OCI-M1 (cell line): Measurements from ENCODE around the gene DLG2.
"Not testable (repeated sequence)": the region's sequence is repeated elsewhere in the genome, so short reads cannot be mapped to it uniquely, and the experiment has no call there.

Experiments used
- DNase-seq: peaks from one replicate; lab custom pipeline; 2025; lab: John Stamatoyannopoulos, UW

DLG2 gene

DNA sequence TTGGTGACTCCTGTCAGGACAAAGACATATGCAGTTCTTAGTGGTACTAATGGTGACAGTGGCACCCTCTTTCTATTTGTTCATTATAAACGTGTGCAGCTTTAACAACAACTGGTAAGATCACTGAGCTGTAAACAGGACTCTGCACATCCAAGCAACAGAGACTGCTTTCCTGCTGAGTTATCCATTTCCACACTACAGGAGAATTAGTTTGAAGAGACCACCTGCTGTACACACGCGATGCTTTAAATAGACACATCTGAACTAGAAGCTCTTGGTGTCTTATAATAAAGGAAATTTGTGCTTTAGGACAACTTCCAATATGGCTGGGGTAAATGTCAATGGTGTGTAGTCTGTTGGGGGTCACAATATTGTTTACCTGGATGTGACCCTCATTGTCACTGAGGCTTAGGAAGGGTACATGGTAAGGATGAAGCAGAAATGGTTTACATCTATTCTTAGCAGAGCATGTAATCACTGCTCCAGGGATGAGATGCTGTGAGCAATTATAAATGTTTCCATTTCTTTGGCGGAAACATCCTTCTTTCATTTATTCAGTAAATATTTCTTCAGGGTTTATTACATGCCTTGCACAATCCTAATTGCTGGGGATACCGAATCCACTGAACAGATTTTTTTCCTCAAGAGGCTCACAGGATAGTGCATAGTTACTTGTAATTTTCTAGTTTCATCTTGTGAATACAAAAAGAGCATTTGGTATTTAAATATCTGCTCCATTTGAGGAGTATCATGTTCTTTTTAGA lies 1987.0 kb downstream of the DLG2 start:
- no peak for DNase-seq

- DNase-seq, result no peak
Measured at GRCh38 chr11:83635166-83635565, 1992.0 kb downstream of the DLG2 start.

- no peak for DNase-seq
Measured at GRCh38 chr11:83630211-83630610, 1996.9 kb downstream of the DLG2 start.

GRCh38 chr11:83629775-83630174 lies 1997.4 kb downstream of the DLG2 start:
- DNase-seq, result no peak

DNA sequence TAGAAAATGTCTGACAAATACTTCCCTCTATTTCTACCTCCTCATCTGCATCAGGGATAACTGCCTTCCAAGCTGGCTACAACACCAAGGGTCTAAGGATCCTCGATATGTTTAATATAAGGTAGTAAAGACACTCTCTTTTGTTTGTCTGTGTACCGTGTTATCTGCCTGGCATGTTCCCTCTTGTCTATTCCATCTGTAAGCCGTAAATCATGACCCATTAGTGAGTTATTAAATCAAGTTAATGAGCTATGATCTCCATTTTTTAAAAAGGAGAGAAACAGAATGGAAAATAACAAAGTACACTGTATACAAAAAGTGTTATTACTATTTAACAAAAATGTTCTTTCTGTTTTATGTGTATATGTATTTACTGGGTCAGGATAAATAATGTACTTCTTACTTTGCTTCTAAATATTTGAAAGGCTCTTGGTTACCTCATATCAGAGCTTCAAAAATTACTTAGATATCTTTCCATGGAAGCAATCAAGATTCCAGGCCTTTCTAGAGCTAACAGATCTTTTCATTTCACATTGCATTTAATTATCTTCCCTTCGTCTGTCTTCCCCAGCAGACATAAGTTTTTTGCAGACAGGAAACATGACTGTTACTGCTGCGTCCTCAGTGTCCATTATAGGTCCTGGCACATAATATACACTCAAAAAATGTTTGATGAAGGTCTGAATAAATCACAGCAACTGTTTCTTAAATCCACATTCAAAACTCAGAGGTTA lies 1998.4 kb downstream of the DLG2 start:
- DNase-seq, result no peak

DNA sequence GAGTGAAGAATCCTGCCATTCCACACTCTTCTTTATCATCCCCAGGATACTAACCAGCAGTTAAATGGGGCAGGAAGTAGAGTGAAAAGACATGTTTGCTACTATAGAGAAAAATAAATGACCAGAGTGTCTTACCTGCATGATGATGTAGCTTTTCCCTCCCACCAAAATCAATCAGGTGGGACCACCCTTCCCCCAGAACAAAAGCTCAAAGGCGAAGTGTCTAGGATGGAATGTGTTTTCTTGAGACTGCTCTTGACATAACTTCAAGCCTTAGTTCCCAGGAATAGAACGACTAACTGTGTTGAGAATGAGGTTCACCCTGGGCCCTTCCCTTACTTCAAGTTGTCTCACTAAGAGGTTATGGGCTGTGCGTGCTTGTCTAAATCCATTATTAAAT lies 2001.8 kb downstream of the DLG2 start:
- DNase-seq, result no peak

DNA sequence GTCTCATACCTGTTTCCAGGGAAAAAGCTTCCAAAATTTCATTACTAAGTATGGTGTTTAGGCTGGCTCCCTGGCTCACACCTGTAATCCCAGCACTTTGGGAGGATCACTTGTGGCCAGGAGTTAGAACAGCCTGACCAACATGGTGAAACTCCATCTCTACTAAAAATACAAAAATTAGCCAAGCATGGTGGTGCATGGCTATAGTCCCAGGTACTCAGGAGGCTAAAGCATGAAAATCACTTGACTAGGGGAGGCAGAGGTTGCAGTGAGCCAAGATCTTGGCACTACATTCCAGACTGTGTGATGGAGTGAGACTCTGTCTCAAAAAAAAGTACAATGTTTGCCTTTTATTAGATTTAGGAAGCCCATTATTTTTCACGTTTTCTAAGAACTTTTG lies 2009.5 kb downstream of the DLG2 start:
- no peak for DNase-seq

DNA sequence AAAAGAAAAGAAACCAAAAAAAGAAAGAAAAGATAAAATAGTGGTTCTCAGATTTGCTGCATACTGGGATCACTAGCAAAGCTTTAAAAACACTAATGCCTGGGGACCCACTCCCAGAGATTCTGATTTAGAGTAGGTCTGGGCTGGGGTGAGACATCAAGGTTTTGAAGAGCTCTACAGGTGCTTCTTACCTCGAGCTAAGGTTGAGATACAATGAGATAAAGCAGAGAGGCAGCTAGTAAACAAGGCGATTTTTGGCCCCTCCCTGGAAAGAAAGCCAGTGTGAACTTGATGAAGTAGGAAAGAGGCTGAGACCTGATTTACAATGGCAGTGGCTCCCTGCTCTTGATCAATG lies 2013.4 kb downstream of the DLG2 start:
- no peak for DNase-seq

GRCh38 chr11:83612891-83613766 lies 2014.0 kb downstream of the DLG2 start:
- no peak for DNase-seq

GRCh38 chr11:83611600-83611999 lies 2015.5 kb downstream of the DLG2 start:
- DNase-seq, result no peak

- DNase-seq, result no peak
Measured at GRCh38 chr11:83611031-83611430, 2016.1 kb downstream of the DLG2 start.

GRCh38 chr11:83609191-83609590 lies 2018.0 kb downstream of the DLG2 start:
- DNase-seq, result no peak

DNA sequence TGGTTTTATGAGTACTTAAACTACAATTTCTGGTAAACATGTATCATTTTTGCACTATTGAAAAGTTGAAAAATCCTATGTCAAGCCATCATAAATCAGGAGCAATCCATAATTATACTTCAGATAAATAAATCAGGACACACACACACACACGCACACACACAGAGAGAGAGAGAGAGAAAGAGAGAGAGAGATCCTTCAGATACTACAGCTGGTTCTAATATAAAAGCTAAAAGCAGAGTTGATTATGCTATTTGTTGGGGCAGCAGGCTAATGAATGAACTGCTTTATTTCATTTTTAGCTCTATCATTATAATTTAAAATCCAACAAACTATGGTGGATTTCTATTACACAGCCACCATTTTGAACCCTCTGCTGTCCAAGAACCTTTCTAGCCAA lies 2018.6 kb downstream of the DLG2 start:
- no peak for DNase-seq

GRCh38 chr11:83601914-83602527 lies 2025.1 kb downstream of the DLG2 start:
- no peak for DNase-seq

GRCh38 chr11:83601201-83601913 lies 2025.8 kb downstream of the DLG2 start:
- no peak for DNase-seq

GRCh38 chr11:83600661-83601060 lies 2026.5 kb downstream of the DLG2 start:
- DNase-seq, result no peak

DNA sequence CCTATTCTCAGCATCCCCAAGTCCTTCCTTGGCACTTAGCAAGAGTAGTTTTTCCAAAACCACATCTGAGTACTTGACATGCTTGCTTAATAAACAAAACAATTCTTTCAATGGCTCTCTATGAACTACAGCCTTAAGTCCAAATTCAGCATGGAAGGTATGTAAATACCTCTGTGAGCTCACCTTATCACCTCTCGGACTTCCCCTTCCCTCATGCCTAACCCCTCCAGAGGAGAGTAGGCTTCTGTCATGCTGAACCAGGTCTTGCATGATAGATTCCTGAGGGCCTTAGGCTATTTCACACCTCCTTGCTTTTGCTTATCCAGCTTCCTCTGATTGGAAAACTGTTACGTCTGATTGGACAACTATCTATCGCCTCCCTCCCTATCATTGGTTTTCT lies 2028.1 kb downstream of the DLG2 start:
- DNase-seq, result no peak

DNA sequence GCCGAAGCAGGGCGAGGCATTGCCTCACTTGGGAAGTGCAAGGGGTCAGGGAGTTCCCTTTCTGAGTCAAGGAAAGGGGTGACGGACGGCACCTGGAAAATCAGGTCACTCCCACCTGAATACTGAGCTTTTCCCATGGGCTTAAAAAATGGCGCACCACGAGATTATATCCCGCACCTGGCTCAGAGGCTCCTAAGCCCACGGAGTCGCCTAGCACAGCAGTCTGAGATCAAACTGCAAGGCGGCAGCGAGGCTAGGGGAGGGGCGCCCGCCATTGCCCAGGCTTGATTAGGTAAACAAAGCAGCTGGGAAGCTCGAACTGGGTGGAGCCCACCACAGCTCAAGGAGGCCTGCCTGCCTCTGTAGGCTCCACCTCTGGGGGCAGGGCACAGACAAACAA lies 2039.3 kb downstream of the DLG2 start:
- DNase-seq, result not testable (repeated sequence)

GRCh38 chr11:83583757-83584366 lies 2043.3 kb downstream of the DLG2 start:
- no peak for DNase-seq

GRCh38 chr11:83574519-83574918 lies 2052.6 kb downstream of the DLG2 start:
- no peak for DNase-seq
